Erythroblast (primary cell): ENCODE data around the gene ADAP1.
A peak's percentile ranks its signal among the peaks of the same experiment; 100 is the strongest.
"Not testable (repeated sequence)": the region's sequence is repeated elsewhere in the genome, so short reads cannot be mapped to it uniquely, and the experiment has no call there.

Source experiments
- DNase-seq, 2 experiments: peaks; one replicate each; lab custom pipeline; 2025; lab: John Stamatoyannopoulos, UW
- GATA1 ChIP-seq: IDR thresholded peaks from 2 replicates; pipeline ENCODE4 v1.6.1; 2011; ENCODE audit warnings: low read depth, mild to moderate bottlenecking, control low read depth, low read length, moderate library complexity
- POLR2A ChIP-seq: IDR thresholded peaks from 2 replicates; pipeline ENCODE4 v1.6.1; 2011; ENCODE audit warnings: mild to moderate bottlenecking, low read length

Gene ADAP1, protein sequence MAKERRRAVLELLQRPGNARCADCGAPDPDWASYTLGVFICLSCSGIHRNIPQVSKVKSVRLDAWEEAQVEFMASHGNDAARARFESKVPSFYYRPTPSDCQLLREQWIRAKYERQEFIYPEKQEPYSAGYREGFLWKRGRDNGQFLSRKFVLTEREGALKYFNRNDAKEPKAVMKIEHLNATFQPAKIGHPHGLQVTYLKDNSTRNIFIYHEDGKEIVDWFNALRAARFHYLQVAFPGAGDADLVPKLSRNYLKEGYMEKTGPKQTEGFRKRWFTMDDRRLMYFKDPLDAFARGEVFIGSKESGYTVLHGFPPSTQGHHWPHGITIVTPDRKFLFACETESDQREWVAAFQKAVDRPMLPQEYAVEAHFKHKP

DNA sequence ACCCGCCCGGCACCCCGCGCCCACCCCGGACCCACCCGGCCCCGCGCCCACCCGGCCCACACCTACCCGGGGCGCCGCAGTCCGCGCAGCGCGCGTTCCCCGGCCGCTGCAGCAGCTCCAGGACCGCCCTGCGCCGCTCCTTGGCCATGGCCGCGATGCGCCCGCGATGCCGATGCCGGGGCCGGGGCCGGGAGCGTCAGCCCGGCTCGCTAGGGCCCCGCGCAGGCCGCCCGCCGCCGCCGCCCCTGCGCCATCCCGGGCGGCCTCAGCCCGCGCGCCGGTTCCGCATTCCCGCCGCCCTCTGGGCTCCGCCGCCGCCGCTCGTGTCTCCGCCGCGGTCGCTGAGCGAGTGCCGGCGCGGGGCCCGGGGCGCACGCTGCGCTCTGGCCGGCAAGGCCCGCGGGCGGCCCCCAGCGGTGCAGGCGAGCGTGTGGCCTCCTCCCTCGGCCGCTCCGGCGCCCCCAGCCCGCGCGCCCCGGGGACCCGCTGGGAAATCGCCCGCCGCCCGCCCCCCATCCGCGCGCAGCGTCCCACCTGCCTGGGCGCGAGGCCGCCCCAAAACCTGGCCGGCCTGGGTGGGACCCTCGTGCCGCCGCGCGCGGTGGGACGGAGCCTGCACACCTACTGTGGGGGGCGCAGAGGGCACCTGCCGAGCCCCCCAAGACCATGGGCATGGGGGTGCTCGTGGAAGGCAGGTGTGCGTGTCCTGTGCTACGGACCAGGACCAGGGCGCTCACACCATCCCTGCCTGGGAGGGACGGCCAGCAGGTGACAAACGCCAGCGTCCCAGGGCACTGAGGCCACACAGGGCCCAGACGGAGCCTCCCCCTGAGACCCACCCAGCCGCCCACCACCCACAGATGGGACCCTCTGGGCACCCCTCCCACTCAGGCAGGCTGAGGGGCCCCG lies at the start of gene ADAP1:
TSS of gene ADAP1 (minus strand) at position 351 of the 909 bp plus-strand sequence. CDS start at position 148, 203 bp downstream.
- DNase-seq, result peak; percentile 42 to 48
- TF ChIP-seq POLR2A, result no peak
- no peak for TF ChIP-seq GATA1

DNA sequence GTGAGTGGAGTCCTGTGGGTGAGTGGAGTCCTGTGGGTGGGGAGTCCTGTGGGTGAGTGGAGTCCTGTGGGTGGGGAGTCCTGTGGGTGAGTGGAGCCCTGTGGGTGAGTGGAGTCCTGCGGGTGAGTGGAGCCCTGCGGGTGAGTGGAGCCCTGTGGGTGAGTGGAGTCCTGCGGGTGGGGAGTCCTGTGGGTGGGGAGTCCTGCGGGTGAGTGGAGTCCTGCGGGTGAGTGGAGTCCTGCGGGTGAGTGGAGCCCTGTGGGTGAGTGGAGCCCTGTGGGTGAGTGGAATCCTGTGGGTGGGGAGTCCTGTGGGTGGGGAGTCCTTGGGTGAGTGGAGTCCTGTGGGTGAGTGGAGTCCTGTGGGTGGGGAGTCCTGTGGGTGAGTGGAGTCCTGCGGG lies 48.0 kb upstream of the ADAP1 start:
- DNase-seq, result not testable (repeated sequence)

DNA sequence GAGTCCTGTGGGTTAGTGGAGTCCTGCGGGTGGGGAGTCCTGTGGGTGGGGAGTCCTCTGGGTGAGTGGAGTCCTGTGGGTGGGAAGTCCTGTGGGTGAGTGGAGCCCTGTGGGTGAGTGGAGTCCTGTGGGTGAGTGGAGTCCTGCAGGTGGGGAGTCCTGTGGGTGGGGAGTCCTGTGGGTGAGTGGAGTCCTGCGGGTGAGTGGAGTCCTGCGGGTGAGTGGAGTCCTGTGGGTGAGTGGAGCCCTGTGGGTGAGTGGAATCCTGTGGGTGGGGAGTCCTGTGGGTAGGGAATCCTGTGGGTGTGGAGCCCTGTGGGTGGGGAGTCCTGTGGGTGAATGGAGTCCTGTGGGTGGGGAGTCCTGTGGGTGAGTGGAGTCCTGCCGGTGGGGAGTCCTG lies 47.5 kb upstream of the ADAP1 start:
- not testable (repeated sequence) for DNase-seq

DNA sequence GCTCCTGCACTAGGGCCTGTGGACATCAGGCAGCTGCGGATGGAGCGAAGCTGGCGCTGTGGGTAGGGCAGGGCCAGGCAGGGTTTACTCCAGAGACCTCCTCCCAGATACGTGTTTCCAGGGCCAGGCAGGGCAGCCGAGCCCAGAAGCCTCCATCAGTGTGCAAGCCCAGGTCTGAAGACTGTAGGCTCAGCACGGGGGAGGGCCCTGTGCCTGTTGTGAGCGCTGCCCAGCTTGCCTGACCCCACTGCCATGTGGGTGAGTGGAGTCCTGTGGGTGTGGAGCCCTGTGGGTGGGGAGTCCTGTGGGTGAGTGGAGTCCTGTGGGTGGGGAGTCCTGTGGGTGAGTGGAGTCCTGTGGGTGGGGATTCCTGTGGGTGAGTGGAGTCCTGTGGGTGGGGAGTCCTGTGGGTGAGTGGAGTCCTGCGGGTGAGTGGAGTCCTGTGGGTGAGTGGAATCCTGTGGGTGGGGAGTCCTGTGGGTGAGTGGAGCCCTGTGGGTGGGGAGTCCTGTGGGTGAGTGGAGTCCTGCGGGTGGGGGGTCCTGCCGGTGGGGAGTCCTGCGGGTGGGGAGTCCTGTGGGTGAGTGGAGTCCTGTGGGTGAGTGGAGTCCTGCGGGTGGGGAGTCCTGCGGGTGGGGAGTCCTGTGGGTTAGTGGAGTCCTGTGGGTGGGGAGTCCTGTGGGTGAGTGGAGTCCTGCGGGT lies 46.7 kb upstream of the ADAP1 start:
- DNase-seq, result peak in 1 of 2 experiments; percentile 69

DNA sequence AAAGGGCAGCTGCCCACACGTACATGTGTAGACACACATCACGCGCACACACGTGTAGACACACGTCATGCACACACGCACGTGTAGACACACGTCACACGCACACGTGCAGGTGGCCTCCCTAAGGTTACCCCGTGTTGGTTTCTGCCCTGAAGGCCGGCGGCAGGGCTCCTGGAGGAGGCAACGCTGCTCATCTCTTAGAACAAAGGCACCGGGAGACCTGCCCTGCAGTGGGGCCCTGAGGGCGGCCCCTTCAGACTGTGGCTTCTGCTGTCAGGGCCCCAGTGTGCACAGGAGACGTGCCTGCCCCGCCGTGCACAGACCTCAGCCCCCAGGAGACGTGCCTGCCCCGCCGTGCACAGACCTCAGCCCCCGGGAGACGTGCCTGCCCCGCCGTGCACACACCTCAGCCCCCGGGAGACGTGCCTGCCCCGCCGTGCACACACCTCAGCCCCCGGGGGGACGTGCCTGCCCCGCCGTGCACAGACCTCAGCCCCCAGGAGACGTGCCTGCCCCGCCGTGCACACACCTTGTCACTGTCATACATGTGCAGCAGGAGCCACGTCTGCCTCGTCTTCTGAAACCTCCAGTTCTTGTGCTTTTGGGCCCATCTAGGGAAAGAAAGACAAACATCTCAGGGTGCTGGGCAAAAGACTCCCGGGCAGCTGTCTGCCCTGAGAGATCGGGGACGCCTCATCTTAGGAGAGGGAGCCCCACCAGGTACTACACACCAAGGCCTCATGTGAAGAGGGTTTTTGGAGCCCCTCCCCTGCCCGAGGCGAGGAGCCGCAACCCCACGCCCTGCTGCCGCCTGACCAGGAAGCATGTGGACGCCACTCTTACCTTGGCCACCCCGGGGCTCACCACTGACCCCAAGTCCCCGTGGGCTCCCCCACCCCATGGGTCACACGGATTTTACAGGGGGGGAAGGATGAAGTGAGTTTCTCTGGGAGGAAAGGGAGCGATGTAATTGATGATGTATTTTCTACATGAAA lies 45.8 kb upstream of the ADAP1 start:
- no peak for TF ChIP-seq GATA1
- no peak for DNase-seq

DNA sequence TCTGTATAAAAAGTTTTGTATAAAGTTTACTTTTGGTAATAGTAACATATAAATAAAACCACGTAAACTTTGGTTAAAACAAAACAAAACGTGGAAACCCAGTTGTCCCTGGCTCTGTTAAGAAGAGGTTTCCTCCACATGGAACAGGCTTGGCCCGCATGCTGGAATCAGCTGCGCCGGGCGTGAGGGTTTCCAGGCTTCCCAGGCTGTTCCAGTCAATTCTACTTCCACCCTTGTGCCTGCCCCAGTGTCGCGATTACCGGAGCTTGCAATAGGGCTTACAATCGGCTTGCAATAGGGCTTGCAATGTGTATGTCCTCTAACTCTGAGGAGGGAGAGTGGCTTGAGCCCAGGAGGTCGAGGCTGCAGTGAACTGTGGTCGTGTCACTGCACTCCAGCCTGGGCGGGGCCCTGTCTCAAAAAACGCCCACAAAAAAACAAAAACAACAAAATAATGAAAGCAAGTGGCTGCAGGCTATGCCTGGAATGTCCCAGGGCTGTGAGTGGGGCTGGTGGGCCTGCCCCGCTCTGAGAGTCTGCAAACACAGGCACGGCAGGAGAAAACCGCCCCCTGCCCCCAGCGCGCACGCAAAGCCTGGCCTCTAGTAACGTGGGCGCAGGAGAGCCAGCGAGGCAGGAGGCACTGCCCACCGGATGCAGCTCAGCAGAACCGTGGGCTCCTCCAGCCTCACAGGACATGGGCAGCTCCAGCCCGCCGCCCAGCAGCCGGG lies 44.8 kb upstream of the ADAP1 start:
- TF ChIP-seq GATA1 (no peak), POLR2A (no peak)
- no peak for DNase-seq

DNA sequence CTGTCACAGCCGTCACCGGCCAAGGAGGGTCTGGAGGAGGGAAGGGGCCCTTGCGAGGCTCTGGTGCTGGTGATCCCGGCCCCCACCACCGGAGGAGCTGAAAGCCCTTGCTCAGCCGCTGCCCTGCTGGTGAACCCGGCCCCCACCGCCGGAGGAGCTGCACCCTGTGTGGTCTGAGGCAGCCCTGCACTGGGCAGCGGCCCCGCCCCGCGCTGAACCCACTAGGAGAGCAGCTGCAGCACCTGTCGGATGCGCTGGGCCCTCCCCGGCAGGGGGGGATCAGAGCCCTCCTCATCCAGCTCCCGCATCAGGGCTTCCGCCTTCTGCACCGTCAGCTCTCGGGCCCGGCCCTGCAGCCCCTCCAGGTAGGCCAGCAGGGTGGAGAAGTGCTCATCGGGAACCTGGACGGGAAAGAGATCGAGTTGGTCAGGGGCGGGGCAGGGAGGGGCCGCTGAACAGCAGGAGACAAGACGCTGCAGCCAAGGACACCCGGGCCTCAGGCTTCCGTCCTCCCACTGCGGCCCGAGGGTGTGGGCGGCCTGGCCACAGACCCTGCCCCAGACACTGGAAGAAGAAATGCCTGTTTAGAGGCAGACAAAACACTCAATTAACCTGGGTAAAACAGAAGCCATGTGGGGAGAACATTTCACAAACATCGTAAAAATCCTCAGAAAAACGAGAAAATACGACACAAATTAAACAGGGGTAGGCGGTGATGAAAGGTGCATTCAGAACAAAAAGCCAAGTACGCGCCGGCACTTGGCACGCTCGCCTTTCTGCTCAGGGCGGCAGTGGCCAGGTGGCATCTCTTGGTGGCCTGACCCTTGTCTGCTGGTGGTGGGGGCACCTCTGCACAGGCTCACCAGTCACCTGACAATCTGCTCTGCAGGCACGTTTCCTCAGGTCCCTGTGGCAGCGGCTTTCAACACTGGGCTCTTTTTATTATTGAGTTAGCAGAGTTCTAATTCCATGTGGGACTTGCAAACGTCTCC lies 43.2 kb upstream of the ADAP1 start:
- TF ChIP-seq GATA1, result no peak
- no peak for TF ChIP-seq POLR2A
- DNase-seq, result no peak

DNA sequence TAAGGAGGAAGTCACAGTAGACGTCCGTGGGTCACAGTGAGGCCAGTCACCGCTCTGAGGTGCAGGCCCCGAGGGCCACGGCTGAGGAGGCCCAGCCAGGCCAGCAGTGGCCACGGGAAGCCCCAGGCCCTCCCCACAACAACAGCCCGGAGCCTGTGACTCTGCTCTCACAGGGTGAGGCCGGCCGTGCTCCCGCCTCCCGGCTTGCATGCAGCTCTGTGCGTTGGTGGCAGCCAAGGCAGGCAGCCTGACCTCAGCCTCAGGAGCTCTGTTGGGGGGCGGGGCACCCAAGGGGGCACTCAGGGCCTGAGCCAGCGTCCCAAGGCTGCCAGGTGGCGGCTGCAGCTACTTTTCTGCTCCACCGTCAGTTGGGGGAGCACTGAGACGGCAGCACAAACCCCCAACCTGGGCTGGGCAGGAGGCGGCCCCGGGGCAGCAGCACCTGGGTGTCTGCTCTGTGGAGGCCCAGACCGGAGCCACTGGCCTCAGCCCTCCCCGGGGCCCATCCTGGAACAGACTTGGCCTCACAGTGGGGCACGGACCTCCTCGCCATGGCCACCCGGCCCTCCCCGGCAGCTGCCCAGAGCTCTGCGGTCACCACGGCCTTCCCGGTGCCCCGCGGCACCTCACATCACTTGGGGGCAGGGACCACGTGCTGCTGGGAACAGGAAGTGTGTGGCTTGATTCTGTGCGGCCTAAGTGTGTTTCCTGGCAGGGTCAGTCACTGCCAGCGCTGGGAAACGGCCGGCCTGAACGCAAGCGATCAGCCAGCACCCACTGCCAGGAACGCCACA lies 41.8 kb upstream of the ADAP1 start:
- no peak for DNase-seq
- TF ChIP-seq POLR2A (no peak), GATA1 (no peak)

DNA sequence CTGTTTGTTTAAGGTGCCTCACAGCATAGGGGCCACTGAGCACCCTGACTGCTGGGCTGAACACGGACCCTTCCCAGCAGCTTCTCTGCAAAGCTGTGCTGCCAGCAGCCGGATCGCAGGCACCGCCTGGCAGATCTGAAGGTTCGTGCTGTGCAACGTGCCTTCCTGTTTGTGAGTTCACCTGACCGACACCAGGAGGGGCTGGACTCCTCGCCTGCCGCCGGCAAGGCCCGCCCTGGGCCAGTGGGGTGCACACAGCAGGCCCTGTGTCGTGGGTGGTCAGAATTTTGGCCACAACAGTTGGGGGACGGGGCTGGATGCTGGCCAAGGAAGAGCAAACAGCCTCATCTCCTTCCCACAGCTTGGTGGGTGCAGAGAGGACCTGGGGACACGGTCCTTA lies 41.1 kb upstream of the ADAP1 start:
- TF ChIP-seq GATA1, result no peak
- TF ChIP-seq POLR2A, result no peak

DNA sequence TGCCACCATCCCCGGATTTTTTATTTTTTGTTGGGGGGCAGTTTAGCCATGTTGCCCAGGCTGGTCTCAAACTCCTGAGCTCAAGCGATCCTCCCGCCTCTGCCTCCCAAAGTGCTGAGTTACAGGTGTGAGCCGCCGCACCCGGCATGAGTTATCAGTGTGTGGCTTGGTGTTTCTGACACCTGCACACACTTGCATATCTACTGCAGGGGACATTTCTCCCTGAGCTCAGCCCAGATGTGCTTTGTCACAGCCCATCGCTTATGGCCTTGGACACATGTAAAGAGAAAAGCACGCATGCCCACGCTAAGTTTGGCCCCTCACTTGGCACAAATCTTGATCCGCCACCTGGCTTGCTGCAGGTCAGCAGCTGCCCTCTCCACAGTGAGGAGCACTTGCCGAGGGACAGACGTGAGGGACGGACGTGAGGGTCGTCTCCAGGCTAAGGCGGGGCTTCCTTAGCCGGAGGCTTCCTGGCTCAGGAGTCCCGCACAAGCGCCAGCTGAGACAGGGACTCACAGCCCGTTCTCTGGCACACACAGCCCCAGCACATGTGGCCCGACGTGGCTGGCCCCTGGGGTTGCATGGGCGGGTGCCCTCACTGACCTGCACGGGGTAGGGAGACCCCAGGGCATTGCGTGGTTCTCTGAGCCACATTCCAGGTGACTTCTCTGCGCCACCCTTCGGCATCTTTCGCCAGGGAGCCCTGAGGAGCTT lies 40.3 kb upstream of the ADAP1 start:
- no peak for DNase-seq
- TF ChIP-seq GATA1 (no peak), POLR2A (no peak)

More for the DNA sequence above, 41.1 kb upstream of the ADAP1 start:
- no peak for DNase-seq
